Neural progenitor cell (in vitro differentiated cells): ENCODE data around the gene FOXO1.

Experiments used
- EZH2phosphoT487 ChIP-seq: fragments of 200-600 bp; sonication (generic); IDR thresholded peaks from 2 replicates; pipeline ENCODE4 v1.6.1; 2017; ENCODE audit warnings: antibody characterized with exemption
- TF ChIP-seq, protein P1 (sequence below): fragments of 200-600 bp; sonication (generic); IDR thresholded peaks from 2 replicates; pipeline ENCODE4 v1.5.1; 2017; ENCODE audit warnings: antibody characterized with exemption, mild to moderate bottlenecking

DNA sequence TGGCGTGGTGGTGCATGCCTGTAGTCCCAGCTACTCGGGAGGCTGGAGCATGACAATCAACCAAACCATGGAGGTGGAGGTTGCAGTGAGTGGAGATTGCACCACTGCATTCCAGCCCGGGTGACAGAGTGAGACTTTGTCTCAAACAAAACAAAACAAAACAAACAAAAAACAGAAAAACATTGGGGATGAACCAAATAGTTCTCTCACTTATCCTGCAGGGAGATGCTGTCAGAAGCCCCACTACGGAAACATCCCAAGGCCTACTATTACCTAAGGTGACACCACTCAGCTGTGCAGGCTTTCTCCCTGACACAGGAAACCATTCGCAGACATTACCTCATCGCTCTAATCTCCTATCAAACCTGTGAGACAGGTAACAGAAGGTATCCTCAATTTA is 113.5 kb downstream of the FOXO1 start:
- TF ChIP-seq, protein P1, sequence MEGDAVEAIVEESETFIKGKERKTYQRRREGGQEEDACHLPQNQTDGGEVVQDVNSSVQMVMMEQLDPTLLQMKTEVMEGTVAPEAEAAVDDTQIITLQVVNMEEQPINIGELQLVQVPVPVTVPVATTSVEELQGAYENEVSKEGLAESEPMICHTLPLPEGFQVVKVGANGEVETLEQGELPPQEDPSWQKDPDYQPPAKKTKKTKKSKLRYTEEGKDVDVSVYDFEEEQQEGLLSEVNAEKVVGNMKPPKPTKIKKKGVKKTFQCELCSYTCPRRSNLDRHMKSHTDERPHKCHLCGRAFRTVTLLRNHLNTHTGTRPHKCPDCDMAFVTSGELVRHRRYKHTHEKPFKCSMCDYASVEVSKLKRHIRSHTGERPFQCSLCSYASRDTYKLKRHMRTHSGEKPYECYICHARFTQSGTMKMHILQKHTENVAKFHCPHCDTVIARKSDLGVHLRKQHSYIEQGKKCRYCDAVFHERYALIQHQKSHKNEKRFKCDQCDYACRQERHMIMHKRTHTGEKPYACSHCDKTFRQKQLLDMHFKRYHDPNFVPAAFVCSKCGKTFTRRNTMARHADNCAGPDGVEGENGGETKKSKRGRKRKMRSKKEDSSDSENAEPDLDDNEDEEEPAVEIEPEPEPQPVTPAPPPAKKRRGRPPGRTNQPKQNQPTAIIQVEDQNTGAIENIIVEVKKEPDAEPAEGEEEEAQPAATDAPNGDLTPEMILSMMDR = no peak
- TF ChIP-seq EZH2phosphoT487 = no peak
